Measurements from ENCODE around the gene AMN.
"Not testable (repeated sequence)": the region's sequence is repeated elsewhere in the genome, so short reads cannot be mapped to it uniquely, and the experiment has no call there.

AMN gene
- total RNA-seq: 3.4 reads per million, percentile 13 among the genes with 10 or more reads in this experiment

DNA sequence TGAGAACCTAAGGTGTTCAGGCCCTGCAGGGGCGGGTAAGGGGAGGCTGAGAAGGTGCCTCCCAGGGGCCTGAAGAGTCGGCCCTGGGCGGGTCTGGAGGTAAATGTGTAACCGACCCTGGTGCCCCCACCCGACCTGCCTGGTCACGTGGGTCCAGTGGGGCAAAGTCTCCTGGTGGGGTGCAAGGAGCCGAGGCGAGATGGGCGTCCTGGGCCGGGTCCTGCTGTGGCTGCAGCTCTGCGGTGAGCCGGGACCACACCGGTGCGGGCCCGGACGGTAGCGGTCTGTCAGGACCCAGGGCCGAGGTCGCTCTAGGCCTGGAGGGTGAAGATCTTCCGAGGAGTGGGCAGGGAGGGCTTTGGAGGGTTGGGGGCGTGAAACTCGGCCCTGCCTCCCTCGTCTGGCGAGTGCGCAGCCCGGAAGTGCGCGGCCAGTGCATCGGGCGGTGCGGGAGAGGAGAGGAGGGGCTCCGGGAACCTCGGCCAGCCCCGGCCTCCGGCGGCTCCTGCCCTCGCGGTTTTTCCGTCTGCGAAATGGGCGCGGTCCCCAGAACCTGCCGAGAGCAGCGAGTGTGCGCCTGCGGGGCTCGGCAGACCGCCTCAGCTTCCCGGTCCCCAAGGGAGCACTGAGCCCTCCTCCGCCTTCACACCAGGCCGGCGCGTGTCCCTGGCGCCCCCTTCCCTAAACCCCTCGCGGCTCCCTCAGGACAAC is at the start of gene AMN:
TSS of gene AMN (plus strand) at position 174 of the 711 bp plus-strand sequence. CDS start at position 200, 26 bp downstream.
- DNase-seq: no peak

DNA sequence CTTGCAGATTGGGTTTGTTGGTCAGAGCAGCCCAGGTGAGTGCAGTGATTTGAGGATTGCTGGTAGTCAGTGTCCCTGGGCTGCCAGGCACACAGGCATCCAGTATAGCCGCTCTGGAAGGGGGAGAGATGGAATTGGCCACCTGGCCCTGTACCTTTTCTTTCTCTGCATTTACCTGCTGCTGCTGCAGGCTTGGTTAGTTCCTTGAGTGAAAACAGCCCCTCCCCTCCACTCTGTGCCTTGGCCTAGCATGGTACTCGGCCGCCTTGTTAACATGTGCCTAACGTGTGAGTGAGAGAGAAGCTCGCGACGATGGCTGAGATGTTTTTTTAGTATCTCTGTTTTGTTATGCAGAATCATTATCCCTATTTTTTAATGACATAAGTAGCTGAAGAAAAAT is 49.3 kb upstream of the AMN start:
- DNase-seq: no peak

DNA sequence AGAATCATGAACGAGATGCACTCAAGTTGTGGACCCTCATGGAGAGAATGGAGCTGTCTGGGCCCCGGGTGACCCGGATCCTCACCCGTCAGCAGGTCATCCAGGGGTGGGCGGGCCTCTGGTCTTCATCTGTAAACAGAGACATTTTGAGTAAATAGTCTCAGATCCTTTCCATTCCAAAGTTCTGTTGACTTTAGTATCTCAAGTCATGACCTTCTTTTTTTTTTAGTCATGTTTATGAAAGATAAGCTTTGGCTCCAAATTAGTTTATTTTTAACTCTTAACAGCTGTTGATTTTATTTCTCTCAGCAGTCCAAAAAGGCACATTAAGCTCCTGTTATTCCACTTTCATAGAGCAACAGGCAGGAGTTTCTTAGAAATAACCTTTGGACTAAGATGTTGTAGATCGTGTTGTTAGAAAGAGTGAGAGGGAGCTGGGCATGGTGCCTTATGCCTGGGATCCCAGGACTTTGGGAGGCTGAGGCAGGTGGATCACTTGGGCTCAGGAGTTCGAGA is 48.9 kb upstream of the AMN start:
- DNase-seq: no peak

DNA sequence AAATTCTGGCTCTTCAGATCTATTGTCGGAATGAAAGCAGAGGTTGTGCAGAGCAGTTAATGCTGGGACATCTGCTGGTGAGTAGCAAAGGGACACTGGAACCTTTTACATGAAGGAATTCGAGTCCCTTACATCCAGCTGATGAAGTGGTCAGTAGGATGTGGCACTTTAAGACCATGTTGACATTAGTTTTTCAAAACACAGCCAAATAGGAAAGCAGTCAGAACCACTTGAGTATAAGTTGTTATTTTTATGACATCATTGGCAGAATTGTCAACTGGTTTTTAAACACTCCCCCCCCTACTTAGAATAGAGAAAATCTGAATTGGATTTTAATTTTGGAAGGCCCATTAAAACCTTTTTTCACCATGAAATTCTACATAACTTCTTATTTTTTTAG is 46.8 kb upstream of the AMN start:
- DNase-seq: no peak

DNA sequence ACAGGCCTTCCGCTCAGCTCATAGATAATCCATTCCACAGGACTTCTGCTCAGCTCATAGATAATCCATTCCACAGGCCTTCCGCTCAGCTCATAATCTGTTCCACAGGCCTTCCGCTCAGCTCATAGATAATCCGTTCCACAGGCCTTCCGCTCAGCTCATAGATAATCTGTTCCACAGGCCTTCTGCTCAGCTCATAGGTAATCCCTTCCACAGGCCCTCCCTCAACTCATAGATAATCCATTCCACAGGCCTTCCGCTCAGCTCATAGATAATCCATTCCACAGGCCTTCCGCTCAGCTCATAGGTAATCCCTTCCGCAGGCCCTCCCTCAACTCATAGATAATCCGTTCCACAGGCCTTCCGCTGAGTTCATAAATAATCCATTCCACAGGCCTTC is 45.0 kb upstream of the AMN start:
- not testable (repeated sequence) for DNase-seq

DNA sequence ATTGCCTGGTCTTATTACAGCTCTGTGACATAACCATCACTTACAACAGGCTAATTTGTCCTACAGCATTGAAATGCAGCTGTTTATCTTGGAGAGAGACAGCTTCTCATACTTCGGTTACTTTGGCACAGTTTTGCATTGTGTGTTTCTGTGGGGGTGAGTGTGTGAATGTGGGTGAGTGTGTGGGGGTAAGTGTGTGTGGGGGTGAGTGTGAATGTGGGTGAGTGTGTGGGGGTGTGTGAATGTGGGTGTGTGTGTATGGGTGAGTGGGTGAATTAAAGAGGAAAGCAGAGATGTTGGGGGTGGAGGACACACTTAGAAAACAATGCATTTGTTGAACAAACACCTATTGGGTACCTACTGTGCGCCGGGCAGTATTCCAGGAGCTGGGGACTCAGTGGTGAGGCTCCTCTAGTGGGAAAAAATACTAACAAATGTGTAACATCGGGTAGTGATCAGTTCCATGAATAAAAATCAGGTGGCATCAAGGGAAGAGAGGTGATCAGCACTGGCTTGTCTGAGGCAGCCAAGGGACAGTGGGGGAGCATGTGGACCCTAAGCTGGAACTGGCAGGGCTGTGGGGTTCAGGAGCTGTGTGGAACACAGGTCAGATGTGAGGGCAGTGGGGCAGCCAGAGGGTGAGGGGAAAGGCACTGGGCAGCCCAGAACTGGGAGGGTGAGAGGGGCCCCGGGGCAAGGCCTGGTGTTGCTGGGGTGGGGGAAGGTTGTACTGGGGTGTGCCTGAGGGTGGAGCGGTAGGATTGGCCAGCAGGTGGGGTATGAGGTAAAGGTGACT is 44.1 kb upstream of the AMN start:
- DNase-seq: no peak

DNA sequence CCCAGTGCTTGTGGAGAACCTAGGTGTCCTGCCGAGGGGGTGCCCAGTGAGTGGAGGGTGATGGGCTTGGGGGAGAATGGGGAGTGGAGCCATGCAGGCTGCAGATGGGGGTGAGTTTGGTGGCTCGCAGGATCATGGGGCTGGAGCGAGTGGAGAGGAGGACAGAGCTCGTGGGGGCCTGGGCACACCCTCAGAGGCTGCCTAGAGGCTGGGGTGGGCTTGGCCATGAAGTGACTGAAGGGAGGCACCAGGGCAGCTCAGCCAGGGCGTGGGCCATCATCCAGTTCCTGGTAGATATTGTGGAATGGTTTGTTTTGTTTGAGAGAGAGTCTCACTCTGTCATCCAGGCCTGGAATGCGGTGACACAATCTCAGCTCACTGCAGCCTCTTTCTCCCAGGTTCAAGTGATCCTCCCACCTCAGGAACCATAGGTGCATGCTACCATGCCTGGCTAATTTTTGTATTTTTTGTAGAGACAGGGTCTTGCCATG is 43.4 kb upstream of the AMN start:
- no peak for DNase-seq

DNA sequence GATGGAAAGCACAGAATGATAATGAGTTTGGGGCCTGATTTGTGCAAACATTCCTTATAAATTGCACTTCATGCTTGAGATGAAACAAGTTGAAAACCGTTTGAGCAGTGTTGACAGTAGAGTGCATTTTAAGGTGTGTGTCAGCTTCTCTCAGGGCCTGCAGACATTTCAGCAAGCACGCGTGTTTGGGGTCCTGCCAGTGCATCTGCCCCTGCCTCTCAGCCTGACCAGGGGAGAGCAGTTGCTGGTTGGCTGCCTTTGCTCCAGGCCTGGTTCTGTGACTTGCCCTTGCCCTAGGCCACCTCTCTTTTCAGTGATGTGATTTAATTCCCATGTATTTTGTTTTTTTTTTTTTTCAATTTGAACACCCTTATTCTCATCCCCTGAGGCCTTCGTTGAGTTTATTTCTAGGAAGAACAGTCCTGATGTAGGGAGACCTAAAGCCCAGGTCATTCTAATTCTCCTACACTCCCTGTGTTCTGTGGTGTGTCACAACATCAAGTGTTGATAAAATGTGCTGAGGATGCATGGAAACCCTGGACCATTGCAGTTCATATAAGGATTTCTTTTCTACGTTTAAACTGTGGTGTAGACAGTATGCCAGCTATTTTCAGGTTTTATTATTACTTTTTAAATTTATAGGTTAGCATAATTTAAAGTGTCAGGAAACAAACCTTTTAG is 40.1 kb upstream of the AMN start:
- DNase-seq: no peak

DNA sequence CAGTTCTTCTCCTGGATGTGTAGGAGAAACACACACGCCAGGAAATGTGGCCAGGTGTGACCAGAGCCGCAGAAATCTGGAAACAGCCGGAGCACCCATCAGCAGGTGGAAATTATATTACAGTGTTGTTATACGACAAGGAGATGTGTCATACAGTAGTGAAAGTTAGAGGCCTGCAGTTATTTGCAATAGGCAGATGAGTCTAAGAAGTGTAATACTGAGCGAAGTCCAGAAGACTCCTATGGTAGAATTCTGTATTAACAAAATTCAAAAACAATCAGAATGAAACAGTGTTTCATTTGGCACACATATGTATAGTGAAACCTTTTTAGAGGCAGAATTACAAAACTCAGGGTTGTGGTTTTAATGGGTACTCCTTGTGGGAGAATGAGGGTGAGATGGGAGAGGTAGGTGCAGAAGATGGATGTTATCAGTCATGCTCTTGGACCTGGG is 39.3 kb upstream of the AMN start:
- no peak for DNase-seq

DNA sequence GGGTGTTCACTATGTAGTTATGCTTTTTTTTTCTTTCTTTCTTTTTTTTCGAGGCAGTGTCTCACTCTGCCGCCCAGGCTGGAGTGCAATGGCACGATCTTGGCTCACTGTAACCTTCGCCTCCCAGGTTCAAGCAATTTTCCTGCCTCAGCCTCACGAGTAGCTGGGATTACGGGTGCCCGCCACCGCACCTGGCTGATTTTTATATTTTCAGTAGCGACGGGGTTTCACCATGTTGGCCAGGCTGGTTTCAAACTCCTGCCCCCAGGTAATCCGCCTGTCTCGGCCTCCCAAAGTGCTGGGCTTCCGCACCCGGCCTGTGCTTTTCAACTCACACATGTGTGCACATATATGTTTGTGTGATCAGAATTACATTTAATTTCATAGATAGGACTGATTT is 38.9 kb upstream of the AMN start:
- no peak for DNase-seq

DNA sequence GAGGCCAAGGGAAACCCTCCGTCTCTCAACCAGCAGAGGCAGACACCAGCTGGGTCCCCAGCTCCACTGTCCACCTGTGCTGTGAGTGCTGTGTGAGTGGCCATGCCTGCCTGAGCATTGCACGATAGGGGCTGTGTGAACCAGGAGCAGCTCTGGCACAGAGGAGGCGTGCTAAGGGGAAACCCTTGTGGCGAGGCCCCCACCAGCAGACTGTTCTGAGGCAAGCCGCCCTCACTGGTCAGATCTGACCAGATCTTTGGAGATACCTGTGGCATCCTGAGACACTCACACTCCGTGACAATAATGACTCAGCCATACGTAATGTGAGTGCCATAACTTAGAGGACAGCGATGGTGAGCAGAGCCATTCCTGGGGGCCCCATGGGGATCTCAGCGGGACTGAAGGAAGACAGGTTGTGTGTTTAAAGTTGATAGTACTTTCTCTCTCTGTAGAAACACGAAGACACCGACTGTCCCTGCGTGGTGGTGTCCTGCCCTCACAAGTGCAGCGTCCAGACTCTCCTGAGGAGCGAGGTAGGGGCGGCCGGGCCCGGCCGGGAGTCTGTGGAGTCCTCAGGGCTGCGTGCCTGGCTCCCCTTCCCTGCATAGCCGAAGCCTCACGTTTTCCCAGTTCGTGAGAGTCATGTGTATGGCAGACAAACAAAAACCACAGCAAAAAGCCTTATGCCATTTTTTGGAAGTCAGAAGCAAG is 36.6 kb upstream of the AMN start:
- no peak for DNase-seq

DNA sequence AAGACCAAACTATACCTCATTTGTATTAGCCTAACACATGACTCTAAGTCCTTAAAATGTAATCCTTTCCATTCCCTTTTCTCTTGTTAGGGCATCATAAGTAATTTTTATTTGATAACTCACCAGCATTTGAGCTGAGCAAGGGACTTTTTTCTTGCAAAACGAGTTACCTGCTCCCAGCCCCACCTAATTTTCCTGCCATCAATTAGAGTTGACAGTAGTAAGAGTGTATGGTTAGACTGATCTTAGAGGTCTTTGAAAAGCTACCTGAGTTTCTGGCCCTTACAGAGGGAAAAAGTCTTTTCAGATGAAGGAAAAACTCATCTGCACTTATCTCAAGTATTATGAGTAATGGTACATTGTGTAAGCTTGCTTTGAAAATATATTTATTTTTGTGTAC is 33.7 kb upstream of the AMN start:
- DNase-seq: no peak

DNA sequence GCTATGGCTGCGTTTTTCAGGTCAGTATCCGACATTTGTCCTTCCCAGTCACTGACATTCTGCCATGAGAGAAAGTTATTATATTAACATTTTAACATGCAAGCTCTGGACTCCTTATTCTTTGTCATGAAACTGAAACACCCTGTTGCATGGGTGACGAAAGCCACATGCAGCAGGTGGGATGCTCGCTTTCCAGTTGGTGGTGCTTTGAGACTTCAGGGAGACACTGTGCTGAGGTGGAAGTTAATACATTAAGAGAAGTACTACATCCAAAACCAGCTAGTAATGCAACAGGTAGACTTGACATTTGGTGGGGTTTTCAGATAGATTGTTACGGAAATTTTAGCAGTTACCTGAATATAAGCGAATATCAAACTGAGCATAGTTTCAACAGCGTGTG is 32.8 kb upstream of the AMN start:
- DNase-seq: no peak

DNA sequence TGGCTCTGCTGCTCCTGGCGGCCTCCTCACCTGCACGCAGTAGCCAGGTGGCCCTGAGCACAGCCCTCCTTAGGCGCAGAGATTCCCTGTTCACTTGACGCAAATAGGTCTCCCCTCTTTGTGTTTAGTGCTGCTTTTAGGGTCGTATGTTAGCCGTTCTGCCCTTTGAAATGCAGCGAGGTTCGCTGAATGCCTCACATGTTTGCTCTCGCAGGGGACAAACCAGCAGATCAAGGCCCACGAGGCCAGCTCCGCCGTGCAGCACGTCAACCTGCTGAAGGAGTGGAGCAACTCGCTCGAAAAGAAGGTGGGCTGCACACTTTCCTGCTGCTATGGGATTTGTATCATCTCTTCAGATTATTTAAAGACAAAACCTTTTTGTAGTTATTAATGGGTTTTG is 31.4 kb upstream of the AMN start:
- no peak for DNase-seq

DNA sequence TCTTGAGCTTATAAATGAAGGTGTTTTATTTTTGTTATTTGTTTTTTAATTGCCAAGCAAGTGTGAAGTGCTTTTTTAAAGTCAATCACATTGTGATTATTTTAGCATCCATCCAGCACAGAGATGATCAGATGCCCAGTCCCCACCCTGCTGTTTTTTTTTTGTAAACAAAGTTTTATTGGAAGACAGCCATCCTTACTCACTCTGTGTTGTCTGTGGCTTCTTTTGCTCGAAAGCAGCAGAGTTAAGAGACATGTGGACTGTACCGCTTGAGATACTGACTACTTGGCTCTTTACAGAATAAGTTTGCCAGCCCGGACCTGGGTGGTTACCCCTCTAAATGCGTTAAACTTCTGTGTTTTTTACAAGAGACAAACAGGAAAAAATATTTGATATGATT is 30.9 kb upstream of the AMN start:
- no peak for DNase-seq

DNA sequence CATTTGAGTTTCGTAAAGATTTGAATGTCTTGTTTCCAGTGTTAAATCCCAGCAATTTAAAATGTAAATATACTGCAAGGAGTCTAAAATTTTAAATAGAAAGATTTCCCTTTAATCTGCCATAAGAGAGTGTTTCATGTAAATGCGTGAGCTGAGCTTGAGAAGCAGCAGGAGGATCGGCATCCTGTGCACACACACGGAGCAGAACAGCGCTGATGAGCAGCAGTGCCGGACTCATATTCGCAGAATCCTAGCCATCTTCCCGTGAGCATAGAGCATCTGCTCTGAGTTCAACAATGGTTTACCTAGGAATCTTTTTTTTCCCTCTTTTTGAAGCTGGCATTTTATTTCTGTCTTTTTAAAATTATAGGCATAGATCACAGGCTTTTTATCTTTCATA is 29.8 kb upstream of the AMN start:
- no peak for DNase-seq

DNA sequence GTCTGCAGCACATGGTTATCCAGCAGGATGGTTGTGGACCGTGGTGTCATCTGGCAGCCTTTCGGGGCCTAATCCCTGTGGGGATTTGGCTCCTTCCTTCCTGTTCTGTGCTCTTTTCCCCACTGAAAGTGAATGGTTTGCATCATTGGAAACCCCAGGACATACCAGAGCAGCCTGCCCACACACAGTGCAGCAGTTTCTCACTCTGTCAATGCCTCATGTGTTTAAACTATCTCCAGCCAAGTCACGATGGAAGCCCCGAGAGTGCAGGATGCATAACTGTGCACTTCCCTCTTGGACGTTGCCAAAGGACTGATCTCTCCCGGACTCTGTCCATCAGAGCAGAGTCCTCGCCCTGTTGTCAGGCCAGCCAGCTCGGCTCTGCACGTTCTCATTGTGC is 29.0 kb upstream of the AMN start:
- no peak for DNase-seq

DNA sequence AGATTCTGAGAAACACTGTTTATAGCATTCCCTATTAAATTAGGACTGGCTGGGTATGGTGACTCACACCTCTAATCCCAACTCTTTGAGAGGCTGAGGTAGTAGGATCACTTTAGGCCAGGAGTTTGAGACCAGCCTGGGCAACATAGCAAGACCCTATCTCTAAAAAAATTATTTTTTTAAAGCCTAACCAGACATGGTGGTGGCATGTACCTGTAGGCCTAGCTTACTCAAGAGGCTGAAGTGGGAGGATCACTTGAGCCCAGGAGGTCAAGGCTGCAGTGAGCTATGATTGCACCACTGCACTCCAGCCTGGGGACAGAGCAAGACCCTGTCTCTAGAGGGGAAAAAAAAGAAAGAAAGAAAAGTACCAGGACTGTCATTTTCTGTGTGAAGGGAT is 25.7 kb upstream of the AMN start:
- not testable (repeated sequence) for DNase-seq

DNA sequence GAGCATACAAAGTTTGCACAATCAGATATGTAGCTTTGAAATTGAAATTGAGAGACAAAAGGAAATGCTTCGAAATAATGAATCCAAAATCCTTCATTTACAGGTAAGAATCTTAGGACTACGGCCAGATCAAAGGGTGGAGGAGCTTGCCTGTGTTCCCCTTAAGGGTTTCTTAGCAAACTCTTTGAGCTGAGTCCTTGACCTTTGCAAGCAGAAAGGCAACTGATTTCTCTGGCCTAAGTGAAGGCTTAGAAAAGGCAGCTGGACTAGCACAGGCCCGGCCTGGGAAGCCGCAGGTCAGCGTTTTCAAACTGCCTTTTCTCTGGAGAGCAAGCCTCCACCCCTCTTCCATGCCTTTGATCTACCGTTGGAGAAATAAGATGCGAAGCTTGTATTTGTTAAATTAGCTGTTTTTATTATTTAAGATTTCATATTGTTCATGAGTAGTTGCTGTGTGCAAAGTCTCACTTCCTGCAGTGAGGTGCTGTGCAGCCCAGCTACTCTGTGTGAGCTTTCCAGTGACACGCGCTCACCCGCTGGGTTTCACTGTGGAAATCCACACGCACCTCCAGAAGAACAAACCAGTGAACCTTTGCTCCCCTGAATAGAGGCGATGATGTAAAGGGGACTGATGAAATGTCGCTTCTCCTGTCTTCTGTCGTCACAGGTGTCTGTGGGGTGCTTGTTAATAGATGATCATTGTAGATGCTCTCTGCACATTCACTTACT is 25.0 kb upstream of the AMN start:
- no peak for DNase-seq

DNA sequence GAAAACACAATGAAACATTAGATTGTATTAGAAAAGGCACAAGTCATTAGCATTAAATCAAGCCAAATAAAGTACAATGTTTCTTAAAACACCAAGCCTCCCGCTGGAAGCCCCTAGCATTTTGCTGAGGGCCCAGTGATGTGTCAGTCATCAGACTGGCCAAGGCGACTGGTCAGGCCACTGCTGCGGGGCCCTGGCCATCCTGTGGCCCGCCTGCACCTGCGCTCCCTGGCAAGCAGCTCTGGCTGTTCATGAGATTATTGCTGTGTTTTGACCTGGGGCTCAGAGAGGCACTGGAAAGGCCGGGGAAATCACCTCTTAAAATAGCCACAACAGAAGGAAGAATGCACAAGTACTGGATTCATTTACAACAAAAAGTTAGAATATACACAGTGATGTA is 24.2 kb upstream of the AMN start:
- no peak for DNase-seq

DNA sequence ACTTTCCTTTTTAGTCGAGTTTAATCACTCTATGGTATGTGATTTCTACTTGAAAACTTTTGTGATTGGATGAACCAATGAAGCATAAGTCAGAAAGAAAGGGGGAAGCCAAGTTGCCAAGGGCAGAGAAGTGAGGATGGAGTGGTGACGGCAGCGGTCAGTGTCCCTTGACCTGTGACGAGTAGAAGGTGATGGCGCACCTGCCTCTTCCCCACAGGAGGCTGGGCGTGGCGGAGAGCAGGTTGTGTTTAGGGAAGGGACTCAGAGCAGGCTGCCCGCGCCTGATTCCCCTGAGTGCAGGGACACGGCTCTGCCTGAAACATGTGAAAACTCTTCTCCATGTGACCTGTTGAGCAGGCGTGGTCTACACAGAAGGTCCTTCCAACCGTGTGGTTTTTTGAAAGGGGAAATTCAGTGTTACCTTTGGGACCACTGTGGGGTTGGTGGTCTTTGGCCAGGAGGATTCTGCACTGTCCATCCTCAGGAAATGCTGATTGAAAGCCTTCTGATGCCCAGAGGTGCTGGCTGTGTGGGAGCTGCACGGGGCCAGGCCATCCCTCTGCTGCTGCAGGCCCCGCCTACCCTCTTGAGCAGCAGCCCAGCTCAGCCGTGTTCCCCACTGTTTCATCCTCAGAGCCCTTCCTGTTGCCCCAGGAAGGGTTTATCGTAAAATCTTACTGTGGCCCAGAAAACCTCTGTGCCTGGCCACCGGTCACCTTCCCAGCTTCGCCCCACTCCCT is 23.5 kb upstream of the AMN start:
- DNase-seq: no peak

Measured in effector CD4-positive, alpha-beta T cell (primary cell).